OCI-LY7 (cell line): ENCODE data around the gene NAGLU.

Source experiments
- CTCF ChIP-seq: fragments of 200-600 bp; sonication (generic); conservative IDR thresholded peaks from 2 replicates; pipeline ENCODE4 v1.5.1; 2014; ENCODE audit warnings: mild to moderate bottlenecking, antibody characterized with exemption, low read length, moderate library complexity, mixed read lengths
- EZH2phosphoT487 ChIP-seq: fragments of 200-600 bp; sonication (generic); IDR thresholded peaks from 2 replicates; pipeline ENCODE4 v1.6.1; 2018; ENCODE audit warnings: low read depth, borderline replicate concordance, mild to moderate bottlenecking, mixed run types, antibody characterized with exemption, low read length, moderate library complexity, mixed read lengths

- TF ChIP-seq CTCF, result no peak
- no peak for TF ChIP-seq EZH2phosphoT487
Measured at GRCh38 chr17:42548993-42549755, 13.1 kb downstream of the NAGLU start.
